Measurements from ENCODE around the gene GALNT2.

DNA sequence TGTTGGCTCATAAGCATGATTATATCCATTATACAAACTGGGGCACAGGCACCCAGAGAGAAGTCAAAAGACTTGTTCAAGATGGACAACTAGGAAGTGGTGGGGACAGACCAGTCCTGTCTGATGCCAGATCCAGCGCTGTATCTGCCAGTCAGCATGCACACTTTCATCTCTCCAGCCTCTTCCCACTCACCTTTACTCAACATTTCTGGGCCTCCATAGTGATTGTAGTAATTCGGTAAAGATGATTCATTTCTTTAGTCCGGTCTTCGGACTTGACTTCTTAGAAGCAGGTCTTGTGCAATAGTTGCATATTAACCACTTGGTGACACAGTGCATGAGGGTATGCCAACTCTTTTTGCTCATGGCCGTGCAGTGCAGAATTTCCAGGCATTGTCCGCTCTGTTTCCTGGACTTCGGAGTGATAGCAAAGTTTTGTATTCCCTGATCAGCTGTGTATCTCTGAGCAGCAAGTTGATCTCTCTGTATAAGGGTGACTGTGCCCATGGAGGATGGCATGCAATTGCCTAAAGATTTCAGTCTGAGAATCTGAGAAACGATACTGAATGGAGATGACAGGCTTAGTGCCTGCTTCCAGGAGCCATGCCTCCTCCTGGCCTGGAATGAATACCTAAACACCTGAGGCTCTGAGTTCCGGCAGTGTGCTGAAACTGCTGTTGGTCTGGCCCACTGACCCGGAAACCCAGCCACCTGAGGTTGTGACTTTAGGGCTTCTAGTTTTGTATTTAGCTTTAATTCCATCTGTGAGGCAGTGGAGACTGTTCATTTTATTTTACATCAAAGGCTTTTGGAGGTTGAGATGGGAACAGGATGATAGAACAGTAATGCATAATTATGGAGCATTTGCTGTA is 39.0 kb downstream of the GALNT2 start:
- TF ChIP-seq, protein P1, sequence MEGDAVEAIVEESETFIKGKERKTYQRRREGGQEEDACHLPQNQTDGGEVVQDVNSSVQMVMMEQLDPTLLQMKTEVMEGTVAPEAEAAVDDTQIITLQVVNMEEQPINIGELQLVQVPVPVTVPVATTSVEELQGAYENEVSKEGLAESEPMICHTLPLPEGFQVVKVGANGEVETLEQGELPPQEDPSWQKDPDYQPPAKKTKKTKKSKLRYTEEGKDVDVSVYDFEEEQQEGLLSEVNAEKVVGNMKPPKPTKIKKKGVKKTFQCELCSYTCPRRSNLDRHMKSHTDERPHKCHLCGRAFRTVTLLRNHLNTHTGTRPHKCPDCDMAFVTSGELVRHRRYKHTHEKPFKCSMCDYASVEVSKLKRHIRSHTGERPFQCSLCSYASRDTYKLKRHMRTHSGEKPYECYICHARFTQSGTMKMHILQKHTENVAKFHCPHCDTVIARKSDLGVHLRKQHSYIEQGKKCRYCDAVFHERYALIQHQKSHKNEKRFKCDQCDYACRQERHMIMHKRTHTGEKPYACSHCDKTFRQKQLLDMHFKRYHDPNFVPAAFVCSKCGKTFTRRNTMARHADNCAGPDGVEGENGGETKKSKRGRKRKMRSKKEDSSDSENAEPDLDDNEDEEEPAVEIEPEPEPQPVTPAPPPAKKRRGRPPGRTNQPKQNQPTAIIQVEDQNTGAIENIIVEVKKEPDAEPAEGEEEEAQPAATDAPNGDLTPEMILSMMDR (conservative IDR thresholded peaks at IDR 0.05; ENCODE audit: low read depth in 2 of 2) = no peak
- TF ChIP-seq EZH2 (IDR thresholded peaks at IDR 0.05; ENCODE audit: low read depth, unreplicated experiment) (no peak), STAT1 (IDR thresholded peaks at IDR 0.05; ENCODE audit: unreplicated experiment) (no peak), POLR2AphosphoS5 (IDR thresholded peaks at IDR 0.05; ENCODE audit: low read depth) (no peak), EZH2phosphoT487 (IDR thresholded peaks at IDR 0.05; ENCODE audit: unreplicated experiment) (no peak), ZNF114 (CRISPR knock-in tag; IDR thresholded peaks at IDR 0.05) (no peak), CREB1 (CRISPR knock-in tag; IDR thresholded peaks at IDR 0.05; ENCODE audit: low read depth) (no peak), NANOG (IDR thresholded peaks at IDR 0.05; ENCODE audit: borderline replicate concordance) (no peak), JUNB (IDR thresholded peaks at IDR 0.05; ENCODE audit: unreplicated experiment) (no peak), ZNF331 (CRISPR knock-in tag; IDR thresholded peaks at IDR 0.05; ENCODE audit: low read depth) (no peak)
- TF ChIP-seq, protein P2, sequence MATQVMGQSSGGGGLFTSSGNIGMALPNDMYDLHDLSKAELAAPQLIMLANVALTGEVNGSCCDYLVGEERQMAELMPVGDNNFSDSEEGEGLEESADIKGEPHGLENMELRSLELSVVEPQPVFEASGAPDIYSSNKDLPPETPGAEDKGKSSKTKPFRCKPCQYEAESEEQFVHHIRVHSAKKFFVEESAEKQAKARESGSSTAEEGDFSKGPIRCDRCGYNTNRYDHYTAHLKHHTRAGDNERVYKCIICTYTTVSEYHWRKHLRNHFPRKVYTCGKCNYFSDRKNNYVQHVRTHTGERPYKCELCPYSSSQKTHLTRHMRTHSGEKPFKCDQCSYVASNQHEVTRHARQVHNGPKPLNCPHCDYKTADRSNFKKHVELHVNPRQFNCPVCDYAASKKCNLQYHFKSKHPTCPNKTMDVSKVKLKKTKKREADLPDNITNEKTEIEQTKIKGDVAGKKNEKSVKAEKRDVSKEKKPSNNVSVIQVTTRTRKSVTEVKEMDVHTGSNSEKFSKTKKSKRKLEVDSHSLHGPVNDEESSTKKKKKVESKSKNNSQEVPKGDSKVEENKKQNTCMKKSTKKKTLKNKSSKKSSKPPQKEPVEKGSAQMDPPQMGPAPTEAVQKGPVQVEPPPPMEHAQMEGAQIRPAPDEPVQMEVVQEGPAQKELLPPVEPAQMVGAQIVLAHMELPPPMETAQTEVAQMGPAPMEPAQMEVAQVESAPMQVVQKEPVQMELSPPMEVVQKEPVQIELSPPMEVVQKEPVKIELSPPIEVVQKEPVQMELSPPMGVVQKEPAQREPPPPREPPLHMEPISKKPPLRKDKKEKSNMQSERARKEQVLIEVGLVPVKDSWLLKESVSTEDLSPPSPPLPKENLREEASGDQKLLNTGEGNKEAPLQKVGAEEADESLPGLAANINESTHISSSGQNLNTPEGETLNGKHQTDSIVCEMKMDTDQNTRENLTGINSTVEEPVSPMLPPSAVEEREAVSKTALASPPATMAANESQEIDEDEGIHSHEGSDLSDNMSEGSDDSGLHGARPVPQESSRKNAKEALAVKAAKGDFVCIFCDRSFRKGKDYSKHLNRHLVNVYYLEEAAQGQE (IDR thresholded peaks at IDR 0.05; ENCODE audit: unreplicated experiment) = no peak

Measured in GM23338 (cell line).